Left ventricle myocardium superior (tissue), 1 donor: ENCODE measurements around the gene DGCR8. TPM values are rescaled to one million over a fixed set of nuclear protein-coding genes. Genes with fewer than 3 reads are reported as not detected.
A peak's percentile ranks its signal among the peaks of the same experiment; 100 is the strongest.

Source experiments
- ATAC-seq: fragments of 200-7000 bp; cut with Tn5 transposase; one replicate; pipeline ENCODE4 v1.9.1; 2020; ENCODE audit warnings: mild to moderate bottlenecking, moderate library complexity
- DNase-seq: peaks from one replicate; pipeline ENCODE4 v3.0.0-alpha.2; 2020
- intact Hi-C: fragments of 100-400 bp; cut with micrococcal nuclease; formaldehyde crosslinking; loops from one replicate; pipeline ENCODE4 v1.11.0; 2022
- total RNA-seq: library from RNA; stranded (reverse); fragmentation: NEBNext Ultra II Directional; extraction: Animal tissue kit (Norgen Biotek cat#: 25700); gene quantifications from one replicate; pipeline ENCODE4 v1.2.1, GENCODE V29; 2021
- donor health status: DM: no; HTN: yes; CAD: no; lungs with severe emphysema.

Gene DGCR8
- total RNA-seq, 1 donor from 2014 or later, result 17.7 TPM

DNA sequence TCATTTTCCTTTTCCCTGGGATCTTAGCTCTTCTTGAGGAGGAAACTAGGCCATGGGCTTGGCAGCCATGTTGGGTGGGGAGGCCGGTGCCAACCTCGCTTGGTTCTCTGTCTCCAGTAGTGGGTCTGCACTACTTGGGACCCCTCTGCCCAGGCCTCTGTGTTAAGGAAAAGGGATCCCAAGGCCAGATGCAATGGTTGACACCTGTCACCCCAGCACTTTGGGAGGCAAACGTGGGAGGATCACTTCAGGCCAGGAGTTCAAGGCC is 49.6 kb downstream of the DGCR8 start:
- no peak for ATAC-seq
- intact Hi-C loops, result no loop called here
- DNase-seq, result no peak

DNA sequence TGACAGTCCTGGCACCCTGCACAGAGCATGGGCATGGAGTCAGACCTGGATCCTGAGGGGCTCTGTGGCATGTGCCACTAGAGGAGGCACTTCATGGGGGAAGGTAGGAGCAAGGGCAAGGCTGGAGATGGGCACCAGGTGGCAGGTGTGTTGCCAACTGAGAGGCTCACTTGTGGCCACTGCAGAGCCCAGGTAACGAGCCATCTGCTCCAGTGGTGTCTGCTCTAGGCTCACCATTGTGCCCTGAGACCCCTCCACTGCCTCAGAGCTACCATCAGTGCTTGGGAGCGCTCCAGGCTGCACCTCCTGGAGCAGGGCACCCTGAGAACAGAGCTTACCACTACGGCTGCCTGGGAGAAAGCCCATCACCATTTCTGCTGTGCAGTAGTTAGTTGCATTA is 50.3 kb downstream of the DGCR8 start:
- no peak for DNase-seq
- ATAC-seq, result no peak
- intact Hi-C loops, result no loop called here

DNA sequence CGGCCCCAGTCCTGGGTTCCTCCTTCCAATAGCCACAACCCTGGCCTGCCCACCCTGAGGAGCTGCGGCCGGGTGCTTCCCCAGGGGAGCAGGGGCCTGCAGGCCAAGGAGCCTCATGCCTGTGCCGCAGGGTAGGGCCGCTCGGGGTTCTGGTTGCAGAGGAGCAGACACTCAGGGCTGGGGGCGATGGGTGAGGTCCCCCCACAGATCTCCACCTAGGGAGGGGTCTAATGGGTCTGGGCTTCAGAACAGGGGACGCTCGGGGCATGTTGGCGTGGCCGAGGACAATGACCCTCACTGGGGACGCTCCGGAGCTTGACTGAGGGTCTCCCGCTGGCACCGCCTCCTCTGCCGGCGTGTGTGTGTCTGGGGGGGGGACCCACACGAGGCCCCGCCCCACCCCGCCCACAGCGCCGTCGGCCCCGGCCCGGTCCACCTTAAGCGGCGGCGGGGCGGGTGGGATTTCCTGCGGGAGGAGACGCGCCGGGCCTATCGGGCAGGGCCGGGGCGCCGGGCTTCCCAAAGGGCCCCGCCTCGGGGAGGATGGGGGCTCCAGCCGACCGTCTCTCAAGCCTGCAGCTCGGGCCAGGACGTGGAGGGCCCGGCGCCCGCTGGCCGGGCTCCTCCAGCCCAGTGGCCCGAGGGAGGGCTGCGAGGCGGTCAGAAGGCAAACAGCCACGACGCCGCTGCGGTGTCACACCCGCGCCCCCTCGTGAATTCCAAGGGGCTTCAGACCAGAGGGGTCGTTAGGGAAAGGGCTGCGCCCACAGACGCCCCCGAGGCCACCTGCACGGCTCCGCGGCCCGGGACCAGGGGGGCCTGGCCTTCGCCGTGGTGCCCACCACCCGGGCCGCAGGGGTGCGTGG is 50.9 kb downstream of the DGCR8 start:
- peak; percentile 96 for DNase-seq
- ATAC-seq, result peak; percentile 91
- intact Hi-C loops, result no loop called here

DNA sequence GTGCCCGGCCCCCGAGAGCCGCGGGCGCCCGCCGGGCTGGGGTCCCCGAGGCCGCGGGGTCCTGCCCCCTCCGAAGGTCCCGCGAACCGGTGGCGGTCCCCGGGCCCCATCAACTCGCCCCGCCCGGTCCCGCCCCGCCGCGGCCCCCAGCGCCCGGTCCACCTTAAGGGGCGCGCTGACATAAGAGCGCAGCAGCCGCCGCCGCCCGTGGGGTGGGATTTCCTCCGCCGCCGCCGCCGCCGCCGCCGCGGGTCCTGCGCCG is 51.5 kb downstream of the DGCR8 start, which contains the start of gene ZDHHC8:
ZDHHC8 (plus strand) TSS at position 208 of the 262 bp plus-strand sequence. CDS start 144 bp downstream, outside the sequence.
- intact Hi-C loops, result no loop called here
- DNase-seq, result peak; percentile 71
- peak; percentile 66 for ATAC-seq

DNA sequence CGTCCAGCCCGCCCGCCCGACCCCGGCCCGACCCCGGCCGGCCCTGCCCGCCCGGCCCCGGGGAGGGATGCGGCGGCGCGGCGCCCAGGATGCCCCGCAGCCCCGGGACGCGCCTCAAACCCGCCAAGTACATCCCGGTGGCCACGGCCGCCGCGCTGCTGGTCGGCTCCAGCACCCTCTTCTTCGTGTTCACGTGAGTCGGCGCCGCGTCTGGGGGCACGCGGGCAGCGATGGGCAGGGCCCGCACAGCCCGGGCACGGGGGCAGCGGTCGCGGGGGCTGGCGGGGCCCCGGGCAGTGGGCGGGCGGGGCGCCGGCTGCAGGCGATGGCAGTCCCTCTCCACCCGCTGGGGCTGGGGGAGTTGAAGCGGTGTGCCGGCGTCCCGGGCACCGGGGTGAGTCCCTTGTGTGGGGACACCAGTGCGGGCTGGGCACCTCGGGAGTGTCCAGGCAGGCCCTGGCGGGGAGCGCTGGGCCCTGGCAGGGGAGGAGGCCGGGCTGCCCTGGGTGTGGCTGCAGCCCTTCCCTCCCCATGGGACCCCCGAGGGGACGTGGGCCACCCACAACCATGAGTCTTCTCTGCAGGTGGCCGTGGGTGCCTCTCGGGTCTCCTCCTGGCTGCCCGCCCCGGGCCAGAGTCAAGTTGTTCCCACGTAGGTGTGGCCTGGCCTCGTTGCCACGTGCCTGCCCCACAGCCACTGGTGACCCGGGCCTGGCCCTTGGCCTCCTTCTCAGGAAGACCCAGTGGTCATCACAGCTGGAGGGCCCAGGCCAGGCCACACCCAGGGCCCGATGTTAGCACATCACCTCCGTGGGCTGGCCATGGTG is 52.0 kb downstream of the DGCR8 start:
- intact Hi-C loops, result no loop called here
- peak; percentile 70 for DNase-seq
- ATAC-seq, result no peak

DNA sequence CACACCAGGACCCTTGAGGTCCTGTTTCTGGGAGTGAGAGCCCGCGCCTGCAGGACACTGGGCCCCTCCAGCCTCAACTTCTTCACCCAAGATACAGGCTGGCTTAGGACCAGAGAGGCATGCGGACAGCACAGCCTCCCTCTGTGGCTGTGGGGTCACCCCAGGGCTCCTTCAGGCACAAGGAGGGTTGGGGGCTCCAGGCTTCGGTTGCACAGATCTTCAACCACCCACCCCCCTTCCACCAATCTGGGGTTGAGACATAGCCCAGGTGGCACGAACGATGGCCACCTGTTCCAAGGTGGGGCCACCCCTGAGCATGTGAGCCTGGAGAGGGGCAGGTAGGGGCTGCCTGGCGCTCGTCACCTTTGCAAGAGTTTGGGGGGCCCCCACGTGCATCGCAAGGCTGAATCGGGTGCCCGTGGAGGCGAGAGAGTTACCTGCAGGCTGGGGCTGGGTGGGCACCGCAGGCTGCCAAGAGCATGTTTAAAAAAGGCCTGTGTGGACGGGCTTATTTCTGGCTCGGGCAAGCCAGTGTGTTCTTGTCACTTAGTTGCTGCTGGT is 52.7 kb downstream of the DGCR8 start:
- no peak for ATAC-seq
- intact Hi-C loops, result no loop called here
- no peak for DNase-seq

DNA sequence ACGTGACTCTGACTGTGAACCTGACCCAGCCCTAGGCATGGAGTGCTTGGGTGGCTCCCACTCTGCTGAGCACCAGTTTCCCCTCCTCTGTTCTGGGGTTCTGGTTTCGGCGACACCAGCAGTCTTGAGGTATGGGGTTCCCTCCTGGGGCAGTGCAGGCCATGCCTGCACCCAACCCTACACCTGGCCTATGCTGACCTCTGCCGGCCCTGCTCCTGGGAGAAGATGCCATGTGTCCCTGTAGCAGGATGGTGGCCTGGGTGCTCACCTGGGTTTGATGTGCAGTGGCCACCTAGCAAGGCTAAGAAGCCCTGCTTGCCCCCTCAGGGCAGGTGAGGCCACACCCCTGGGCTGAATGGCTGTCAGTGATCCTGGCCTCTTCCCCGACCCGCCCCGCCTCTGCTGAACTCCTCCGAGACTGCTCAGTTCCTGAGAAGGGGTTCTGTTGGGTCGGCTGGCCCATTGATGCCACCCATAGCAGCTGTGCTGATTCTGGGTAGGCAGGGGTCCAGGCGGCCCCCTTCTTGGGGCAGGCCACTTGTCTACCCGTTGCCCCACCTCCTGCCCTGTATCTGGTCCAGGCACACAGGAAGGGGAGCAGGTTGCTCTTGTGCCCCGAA is 54.0 kb downstream of the DGCR8 start:
- ATAC-seq (no peak), DNase-seq (no peak)
- intact Hi-C loops, result no loop called here

DNA sequence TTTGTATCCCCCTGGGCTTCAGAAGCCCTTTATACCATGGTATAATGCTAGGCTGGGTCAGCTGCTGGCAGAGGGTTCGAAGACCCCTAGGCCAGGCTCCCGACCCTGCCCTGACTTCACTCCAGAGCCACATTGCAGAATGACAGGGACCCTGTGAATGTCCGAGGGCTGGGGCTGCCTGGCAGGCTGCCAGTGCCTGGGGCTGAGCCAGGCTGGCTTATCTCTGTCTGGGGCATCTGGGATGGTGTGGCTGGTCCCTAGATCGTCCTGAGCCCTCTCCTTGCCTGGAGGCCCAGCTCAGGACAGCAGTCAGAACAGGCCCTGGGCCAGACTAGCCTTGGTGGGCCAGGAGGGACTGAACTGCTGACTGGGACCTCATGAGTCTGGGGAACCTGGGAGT is 55.2 kb downstream of the DGCR8 start:
- DNase-seq, result no peak
- ATAC-seq, result no peak
- intact Hi-C loops, result no loop called here

DNA sequence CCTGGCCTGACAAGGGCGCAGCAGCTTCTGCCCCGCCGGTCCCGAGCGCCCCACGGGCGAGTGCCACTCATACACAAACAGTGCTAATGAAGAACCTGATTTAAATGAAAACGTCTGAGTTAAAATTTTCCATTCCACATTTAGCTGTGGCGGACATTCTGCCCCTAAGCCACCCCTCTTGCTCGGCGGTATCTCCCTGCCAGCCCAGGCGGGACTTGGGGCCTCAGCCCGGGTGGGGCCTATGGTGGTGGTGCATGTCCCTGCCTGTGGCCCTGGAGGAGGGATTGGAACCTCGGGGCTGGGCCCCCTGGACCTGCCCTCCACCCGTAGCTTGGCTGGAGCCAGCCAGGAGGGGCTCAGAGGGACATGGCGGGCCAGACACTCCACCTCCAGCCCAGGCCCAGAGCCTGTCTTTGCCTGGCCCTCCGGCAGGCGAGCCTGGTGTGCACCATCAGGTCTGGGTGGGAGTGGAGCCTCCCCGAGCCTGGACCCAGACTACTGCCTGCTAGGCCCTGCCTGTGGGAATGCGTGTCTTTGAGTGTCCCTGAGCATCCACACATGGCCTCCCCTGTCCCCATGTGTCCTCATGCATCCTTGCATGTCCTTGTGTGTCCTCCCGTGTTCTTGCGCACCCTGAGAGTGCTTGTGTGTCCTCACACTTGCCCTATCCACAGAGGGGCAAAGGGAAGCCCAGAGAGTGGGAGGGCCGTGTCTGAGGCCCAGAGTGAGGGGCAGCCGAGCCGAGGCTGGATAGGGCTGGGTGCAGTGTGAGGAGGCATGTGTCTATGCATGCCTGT is 56.0 kb downstream of the DGCR8 start:
- ATAC-seq (no peak), DNase-seq (no peak)
- intact Hi-C loops, result no loop called here

DNA sequence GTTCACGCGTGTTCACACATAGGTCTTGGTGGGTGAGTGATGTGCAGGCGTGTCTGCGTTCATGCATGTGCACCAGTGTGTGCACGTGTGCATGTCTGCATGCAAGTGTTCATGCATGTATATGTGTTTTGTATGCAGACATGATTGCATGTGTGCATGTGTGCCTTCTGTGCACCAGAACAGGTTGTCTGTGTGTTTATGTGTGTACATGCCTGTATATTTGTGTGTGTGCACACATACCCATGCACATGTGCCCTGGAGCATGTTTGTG is 56.5 kb downstream of the DGCR8 start:
- ATAC-seq, result no peak
- intact Hi-C loops, result no loop called here
- no peak for DNase-seq

DNA sequence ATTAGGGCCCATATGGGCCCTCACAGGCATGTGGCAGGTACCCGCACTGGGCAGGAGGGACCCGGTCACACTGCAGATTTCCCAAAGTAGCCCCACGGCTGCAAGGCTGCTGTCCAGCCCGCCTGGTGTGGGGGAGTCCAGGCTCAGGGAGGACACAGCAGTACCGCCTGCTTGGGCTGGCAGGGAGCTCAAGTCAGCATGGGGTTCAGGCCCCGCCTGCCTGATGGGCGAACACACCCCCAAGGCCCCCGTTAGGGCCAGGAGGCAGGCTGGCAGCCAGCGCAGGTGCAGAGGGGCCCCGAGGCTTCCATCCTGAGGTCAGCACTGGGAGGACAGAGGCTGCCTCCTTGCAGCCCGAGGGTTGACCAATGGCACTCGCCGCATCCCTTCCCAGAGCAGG is 57.1 kb downstream of the DGCR8 start:
- DNase-seq, result no peak
- ATAC-seq, result no peak
- intact Hi-C loops, result no loop called here

DNA sequence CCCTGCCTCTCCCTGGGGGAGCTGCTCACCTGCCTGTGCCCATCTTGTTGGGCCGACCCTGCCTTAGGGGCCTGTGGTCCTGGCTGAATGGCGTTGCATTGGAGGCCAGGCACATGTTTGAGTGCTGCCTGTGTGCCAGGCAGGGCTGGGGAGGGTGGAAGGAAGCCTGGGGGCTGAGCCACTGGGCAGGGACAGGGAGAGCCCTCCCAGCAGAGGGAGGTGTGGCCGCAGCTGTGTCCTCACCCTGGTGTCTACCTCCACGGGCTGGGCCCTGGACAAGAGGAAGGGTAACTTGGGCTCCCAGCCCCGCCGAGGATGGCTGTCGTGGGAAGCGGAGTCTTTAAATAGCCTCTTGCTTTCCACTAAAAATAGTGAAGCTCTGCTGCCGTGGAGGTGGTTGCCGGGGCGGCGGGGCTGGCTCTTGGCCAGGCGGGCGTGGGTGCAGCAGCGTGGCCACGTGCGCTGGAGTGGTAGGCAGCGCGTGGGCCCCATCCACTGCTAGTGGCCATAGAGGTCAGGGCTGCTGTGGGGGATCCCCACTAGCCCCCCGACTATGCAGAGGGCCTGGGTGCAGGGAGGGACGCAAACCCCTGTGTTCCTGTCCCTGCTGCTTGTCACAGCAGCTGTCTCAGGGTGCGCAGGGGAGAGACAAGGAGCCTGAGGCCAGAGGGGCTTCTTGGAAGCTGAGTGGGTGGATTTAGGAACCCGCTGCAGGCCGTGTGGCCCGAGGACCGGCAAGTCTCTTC is 57.8 kb downstream of the DGCR8 start:
- peak; percentile 79 for ATAC-seq
- DNase-seq, result peak; percentile 81
- intact Hi-C loops, result no loop called here

DNA sequence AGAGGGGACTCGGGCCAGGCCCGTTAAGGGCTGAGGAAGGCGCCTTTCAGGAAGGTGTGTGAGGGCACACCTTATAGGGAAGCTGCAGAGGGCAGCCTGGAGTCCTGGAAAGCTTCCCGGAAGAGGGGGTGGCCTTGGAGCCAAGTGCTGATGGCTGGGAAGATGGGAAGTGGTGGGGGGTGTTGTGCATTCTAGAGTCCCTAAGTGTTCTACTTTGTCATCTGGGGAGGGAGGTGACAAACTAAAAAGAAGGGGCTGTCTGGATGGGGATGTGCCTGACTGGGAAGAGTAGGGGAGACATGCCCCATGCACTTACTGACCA is 58.3 kb downstream of the DGCR8 start:
- intact Hi-C loops, result no loop called here
- ATAC-seq (peak; percentile 45), DNase-seq (no peak)

DNA sequence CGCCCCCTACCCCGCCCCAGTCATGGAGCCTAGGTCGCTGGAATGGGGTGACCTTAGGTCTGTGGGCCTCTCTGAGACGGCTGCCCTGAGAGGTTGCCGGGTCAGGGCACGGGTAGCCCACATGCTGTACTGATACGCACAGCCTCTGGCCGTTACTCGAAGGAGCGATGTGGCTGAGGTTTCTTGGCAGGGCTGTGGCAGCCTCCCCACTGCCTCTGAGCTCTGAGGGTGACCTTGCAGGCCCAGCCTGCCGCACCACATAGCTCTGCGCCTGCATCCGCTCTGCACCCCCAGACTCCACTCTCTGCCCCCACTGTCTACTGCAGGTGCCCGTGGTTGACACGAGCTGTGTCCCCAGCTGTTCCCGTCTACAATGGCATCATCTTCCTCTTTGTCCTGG is 58.8 kb downstream of the DGCR8 start:
- intact Hi-C loops, result no loop called here
- ATAC-seq, result peak; percentile 10
- no peak for DNase-seq

DNA sequence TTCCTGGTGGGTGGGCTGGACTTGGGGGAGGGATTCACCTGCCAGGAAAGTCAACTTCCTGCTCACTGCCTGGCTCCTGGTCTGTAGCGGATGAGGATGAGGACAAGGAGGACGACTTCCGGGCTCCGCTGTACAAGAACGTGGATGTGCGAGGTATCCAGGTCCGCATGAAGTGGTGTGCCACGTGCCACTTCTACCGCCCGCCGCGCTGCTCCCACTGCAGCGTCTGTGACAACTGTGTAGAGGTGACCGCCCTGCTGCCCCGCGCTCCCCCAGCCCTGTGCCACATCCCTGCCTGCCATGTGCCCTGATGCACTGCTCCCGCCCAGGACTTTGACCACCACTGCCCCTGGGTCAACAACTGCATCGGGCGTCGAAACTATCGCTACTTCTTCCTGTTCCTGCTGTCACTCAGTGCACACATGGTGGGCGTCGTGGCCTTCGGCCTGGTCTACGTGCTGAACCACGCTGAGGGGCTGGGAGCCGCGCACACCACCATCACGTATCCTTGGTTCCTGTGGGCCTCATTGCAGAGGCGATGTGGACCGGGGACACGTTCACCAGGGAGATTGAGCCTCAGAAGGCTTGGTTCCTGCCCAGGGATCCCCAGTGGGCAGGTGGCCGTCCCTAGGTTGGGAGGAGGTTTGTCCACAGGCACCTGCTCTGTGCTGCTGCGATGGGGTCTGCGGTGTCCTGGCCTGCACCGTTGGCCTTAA is 59.5 kb downstream of the DGCR8 start:
- ATAC-seq, result no peak

DNA sequence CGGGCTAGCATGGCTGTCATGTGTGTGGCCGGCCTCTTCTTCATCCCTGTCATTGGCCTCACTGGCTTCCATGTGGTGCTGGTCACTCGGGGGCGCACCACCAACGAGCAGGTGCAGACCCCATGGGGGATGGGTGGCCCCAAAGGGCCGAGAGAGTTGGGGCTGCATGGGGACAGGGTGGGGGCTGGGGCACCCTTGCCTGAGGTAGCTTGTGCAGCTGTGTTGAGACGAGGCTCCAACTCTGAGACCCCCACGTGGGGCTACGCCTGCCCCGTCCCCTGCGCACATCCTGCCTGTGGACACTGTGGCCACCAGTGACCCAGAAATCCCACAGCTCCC is 60.0 kb downstream of the DGCR8 start:
- intact Hi-C loops, result no loop called here
- DNase-seq (no peak), ATAC-seq (no peak)

More for the DNA sequence above, 59.5 kb downstream of the DGCR8 start:
- no peak for DNase-seq
- intact Hi-C loops, result no loop called here

DNA sequence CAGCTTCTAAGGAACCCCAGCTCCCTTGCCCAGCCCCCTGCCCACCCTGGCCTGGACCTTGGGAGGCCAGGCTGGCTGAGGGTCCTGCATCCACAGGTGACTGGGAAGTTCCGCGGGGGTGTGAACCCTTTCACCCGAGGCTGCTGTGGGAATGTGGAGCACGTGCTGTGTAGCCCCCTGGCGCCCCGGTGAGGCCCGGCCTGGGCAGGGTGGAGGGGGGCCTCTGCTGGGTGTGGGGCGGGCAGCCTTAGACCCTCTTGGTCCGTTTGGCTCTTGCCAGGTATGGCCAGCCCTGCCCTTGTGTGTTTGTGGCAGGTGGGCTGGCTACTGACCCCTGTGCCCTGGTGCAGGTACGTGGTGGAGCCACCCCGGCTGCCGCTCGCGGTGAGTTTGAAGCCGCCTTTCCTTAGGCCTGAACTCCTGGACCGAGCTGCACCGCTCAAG is 60.5 kb downstream of the DGCR8 start:
- intact Hi-C loops, result no loop called here
- ATAC-seq, result no peak
- DNase-seq, result no peak

DNA sequence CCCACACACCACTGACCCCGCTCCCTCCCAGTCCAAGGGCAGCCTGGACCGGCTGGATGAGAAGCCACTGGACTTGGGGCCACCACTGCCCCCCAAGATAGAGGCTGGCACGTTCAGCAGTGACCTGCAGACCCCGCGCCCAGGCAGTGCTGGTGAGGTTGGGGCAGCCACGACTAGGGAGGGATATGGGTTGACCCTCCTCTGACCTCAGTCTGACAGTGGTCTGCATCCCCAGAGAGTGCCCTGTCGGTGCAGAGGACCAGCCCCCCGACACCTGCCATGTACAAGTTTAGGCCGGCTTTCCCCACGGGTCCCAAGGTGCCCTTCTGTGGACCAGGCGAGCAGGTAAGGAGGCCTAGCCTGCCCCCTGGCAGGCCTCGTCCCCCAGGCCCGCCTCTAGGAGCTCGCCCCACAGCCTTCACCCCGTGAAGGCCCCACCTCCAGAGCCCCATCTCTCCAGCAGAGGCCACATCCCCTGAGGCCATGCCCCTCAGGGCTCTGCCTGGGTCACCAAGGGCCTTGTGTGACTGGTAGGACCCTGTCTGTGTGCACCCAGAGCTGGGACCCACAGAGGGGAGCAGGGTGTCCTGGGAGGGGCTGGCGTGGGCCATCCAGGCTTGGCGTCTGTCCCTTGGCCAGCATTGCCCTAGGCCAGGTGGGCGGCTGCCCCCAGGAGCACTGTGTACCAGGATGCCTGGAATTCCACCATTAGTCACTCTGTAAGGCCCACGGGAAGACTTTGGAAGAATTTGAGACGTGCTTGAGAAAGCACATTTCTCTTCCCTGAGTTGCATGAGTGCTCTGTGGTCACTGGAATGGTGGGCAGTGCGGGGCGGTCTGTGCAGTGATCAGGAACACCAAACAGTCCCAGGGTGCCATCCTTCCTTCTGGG is 61.4 kb downstream of the DGCR8 start:
- ATAC-seq (no peak), DNase-seq (no peak)

More for the DNA sequence above, 61.4 kb downstream of the DGCR8 start:
- intact Hi-C loops, result no loop called here
